GM23338 (cell line): ENCODE measurements around the gene LINC00305. TPM values are rescaled to one million over a fixed set of nuclear protein-coding genes. Genes with fewer than 3 reads are reported as not detected.

Experiments
- ATAC-seq: fragments of 200-7000 bp; cut with Tn5 transposase; 3 replicates; pipeline ENCODE4 v1.9.1; 2020
- DNase-seq: peaks from one replicate; pipeline ENCODE4 v3.0.0-alpha.2; 2015; ENCODE audit warnings: low spot score
- H2AFZ ChIP-seq: fragments of 200-600 bp; sonication (generic); 2 replicates; pipeline ENCODE4 v1.8.0; 2016; ENCODE audit warnings: antibody characterized with exemption, mild to moderate bottlenecking, moderate library complexity
- H3F3A ChIP-seq: fragments of 200-600 bp; sonication (generic); replicated peaks from 2 replicates; pipeline ENCODE4 v1.8.0; 2017; ENCODE audit warnings: antibody characterized with exemption, mixed run types, low read depth
- H3K27ac ChIP-seq: fragments of 200-600 bp; sonication (generic); 2 replicates; pipeline ENCODE4 v1.6.1; 2016; ENCODE audit warnings: low read depth
- H3K27me3 ChIP-seq: fragments of 200-600 bp; sonication (generic); 2 replicates; pipeline ENCODE4 v1.8.0; 2016; ENCODE audit warnings: mild to moderate bottlenecking, mixed run types, moderate library complexity; ENCODE audit not compliant: insufficient read depth
- H3K36me3 ChIP-seq: fragments of 200-600 bp; sonication (generic); 2 replicates; pipeline ENCODE4 v1.8.0; 2016; ENCODE audit warnings: mild to moderate bottlenecking; ENCODE audit not compliant: insufficient read depth
- H3K4me1 ChIP-seq: fragments of 200-600 bp; sonication (generic); 2 replicates; pipeline ENCODE4 v1.8.0; 2016; ENCODE audit warnings: mild to moderate bottlenecking, moderate library complexity; ENCODE audit not compliant: insufficient read depth
- H3K4me2 ChIP-seq: fragments of 200-600 bp; sonication (generic); 2 replicates; pipeline ENCODE4 v1.7.1; 2017; ENCODE audit warnings: mixed run types
- H3K4me3 ChIP-seq: fragments of 200-600 bp; sonication (generic); 2 replicates; pipeline ENCODE4 v1.6.1; 2016; ENCODE audit warnings: mixed run types
- H3K79me2 ChIP-seq: fragments of 200-600 bp; sonication (generic); replicated peaks from 2 replicates; pipeline ENCODE4 v1.8.0; 2017; ENCODE audit warnings: mild to moderate bottlenecking; ENCODE audit not compliant: insufficient read depth
- H3K9me2 ChIP-seq: fragments of 200-600 bp; sonication (generic); 2 replicates; pipeline ENCODE4 v1.8.0; 2017; ENCODE audit not compliant: insufficient read depth
- H4K20me1 ChIP-seq: fragments of 200-600 bp; sonication (generic); replicated peaks from 2 replicates; pipeline ENCODE4 v1.8.0; 2017; ENCODE audit warnings: mild to moderate bottlenecking; ENCODE audit not compliant: insufficient read depth
- H3K27ac Mint-ChIP-seq: 2 replicates; pipeline ENCODE4 v1.8.0; 2020; ENCODE audit warnings: inconsistent platforms, mild to moderate bottlenecking, moderate library complexity, mixed read lengths
- H3K27me3 Mint-ChIP-seq: 3 replicates; pipeline ENCODE4 v1.8.0; 2022; ENCODE audit warnings: low read depth, mild to moderate bottlenecking, moderate library complexity, mixed read lengths, inconsistent platforms; ENCODE audit not compliant: insufficient read depth, poor library complexity
- H3K36me3 Mint-ChIP-seq: 3 replicates; pipeline ENCODE4 v1.8.0; 2021; ENCODE audit warnings: low read depth, mild to moderate bottlenecking, inconsistent platforms, moderate library complexity, mixed read lengths
- H3K4me1 Mint-ChIP-seq: 3 replicates; pipeline ENCODE4 v1.8.0; 2020; ENCODE audit warnings: mild to moderate bottlenecking, inconsistent platforms, mixed read lengths
- H3K4me3 Mint-ChIP-seq: 3 replicates; pipeline ENCODE4 v1.8.0; 2021; ENCODE audit warnings: moderate library complexity, mild to moderate bottlenecking, inconsistent platforms, mixed read lengths
- H3K9me3 Mint-ChIP-seq: 3 replicates; pipeline ENCODE4 v1.8.0; 2020; ENCODE audit warnings: moderate library complexity, mild to moderate bottlenecking, inconsistent platforms, mixed read lengths
- CREB1 ChIP-seq: fragments of 250-450 bp; sonication (Bioruptor Pico); IDR thresholded peaks from 2 replicates; pipeline ENCODE4 v1.5.0; 2020; ENCODE audit warnings: low read depth, mild to moderate bottlenecking, moderate library complexity
- EZH2 ChIP-seq: fragments of 200-600 bp; sonication (generic); IDR thresholded peaks from one replicate; pipeline ENCODE4 v1.8.0; 2017; ENCODE audit warnings: antibody characterized with exemption, mild to moderate bottlenecking, low read depth; ENCODE audit not compliant: unreplicated experiment
- EZH2phosphoT487 ChIP-seq: fragments of 200-600 bp; sonication (generic); IDR thresholded peaks from one replicate; pipeline ENCODE4 v1.8.1; 2018; ENCODE audit warnings: antibody characterized with exemption; ENCODE audit not compliant: unreplicated experiment
- JUNB ChIP-seq: IDR thresholded peaks from one replicate; pipeline ENCODE4 v1.6.1; 2016; ENCODE audit warnings: antibody characterized with exemption; ENCODE audit not compliant: unreplicated experiment
- NANOG ChIP-seq: IDR thresholded peaks from 2 replicates; pipeline ENCODE4 v1.6.1; 2016; ENCODE audit warnings: antibody characterized with exemption, borderline replicate concordance
- POLR2AphosphoS5 ChIP-seq: IDR thresholded peaks from 2 replicates; pipeline ENCODE4 v1.6.1; 2016; ENCODE audit warnings: antibody characterized with exemption, low read depth
- STAT1 ChIP-seq: IDR thresholded peaks from one replicate; pipeline ENCODE4 v1.6.1; 2016; ENCODE audit warnings: antibody characterized with exemption; ENCODE audit not compliant: unreplicated experiment
- ZNF114 ChIP-seq: fragments of 250-450 bp; sonication (Bioruptor Pico); IDR thresholded peaks from 2 replicates; pipeline ENCODE4 v1.5.0; 2020; ENCODE audit warnings: mild to moderate bottlenecking, moderate library complexity
- ZNF331 ChIP-seq: fragments of 250-450 bp; sonication (Bioruptor Pico); IDR thresholded peaks from 2 replicates; pipeline ENCODE4 v1.5.0; 2020; ENCODE audit warnings: low read depth, mild to moderate bottlenecking, moderate library complexity
- polyA plus RNA-seq: library from polyadenylated mRNA; unstranded; fragments of >200 nt; fragmentation: Nextera tagmentation; extraction: Ambion mirVana; gene quantifications from 2 replicates; pipeline ENCODE4 v1.2.1, GENCODE V29; 2016
- total RNA-seq: library from RNA; depleted of rRNA; stranded (reverse); fragments of >200 nt; shearing (Covaris generic); gene quantifications from 2 replicates; pipeline ENCODE4 v1.2.3, GENCODE V29; 2014
- TF ChIP-seq, protein P1 (sequence below): IDR thresholded peaks from one replicate; pipeline ENCODE4 v1.6.1; 2018; ENCODE audit warnings: antibody characterized with exemption; ENCODE audit not compliant: unreplicated experiment

The LINC00305 gene
- total and polyA plus RNA-seq, 2 experiments from 2014 or later: not detected

DNA sequence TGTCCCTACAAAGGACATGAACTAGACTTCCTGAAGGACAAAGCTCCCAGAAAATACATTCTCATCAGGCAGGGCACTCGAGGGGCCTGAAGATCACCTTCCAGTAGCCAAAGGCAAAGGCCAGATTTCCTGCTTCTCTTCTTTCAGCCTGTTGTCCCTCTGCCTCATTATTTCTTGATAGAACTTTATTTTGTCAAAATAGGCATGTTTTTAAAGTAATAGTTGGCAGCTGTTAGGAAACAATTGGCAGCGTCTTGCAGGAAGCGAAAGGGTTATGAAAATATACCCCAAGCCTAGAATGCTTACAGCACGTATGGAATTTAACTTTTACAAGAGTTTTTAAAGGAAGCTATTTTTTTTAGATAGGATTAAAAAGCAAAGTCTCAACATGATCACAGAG, 74.9 kb downstream of the LINC00305 start:
- peak overlapping the region; percentile 56; the same call in 1 of the 2 replicates for H2AFZ ChIP-seq
- H3K4me1 ChIP-seq: no peaks in the 10 kb centered on the region
- no peaks in the 10 kb centered on the region for H4K20me1 ChIP-seq
- no peaks in the 10 kb centered on the region for H3K79me2 ChIP-seq
- no peaks in the 10 kb centered on the region for H3K27me3 ChIP-seq
- H3K4me1 Mint-ChIP-seq: no peaks in the 10 kb centered on the region
- no peak for TF ChIP-seq STAT1
- no peak for TF ChIP-seq ZNF114 (CRISPR knock-in tag)
- no peak overlapping the region for H3K4me2 ChIP-seq
- H3K27me3 Mint-ChIP-seq: no peaks in the 10 kb centered on the region
- H3F3A ChIP-seq: no peaks in the 10 kb centered on the region
- H3K4me3 ChIP-seq: no peak overlapping the region
- H3K27ac ChIP-seq: no peak overlapping the region
- H3K27ac Mint-ChIP-seq: no peak overlapping the region
- DNase-seq (no peak), ATAC-seq (no peak)
- peaks cover under 1% of the 10 kb centered on the region; the same call in 2 of the 3 replicates for H3K9me3 Mint-ChIP-seq
- H3K36me3 Mint-ChIP-seq: no peaks in the 10 kb centered on the region
- H3K36me3 ChIP-seq: no peaks in the 10 kb centered on the region
- H3K9me2 ChIP-seq: no peaks in the 10 kb centered on the region
- H3K4me3 Mint-ChIP-seq: no peak overlapping the region

DNA sequence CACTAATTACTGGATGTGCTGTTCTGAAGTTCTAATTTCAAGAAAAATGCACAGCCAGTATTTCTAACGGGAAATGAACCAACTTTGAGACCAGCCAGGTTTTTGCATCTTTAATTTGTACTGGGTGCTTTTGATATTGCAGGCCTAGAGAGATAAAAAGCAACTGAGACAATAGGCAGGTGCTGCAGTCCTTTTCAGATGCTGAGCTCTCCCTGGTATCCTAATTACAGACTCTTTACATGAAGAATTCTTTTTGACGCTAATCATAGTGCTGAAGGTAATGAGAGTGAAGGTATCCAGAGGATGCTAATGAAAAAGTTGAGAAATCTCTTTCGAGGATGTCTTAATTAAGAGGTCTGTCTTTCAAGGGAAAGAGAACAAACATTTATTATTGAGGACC, 93.9 kb downstream of the LINC00305 start:
- H3K9me3 Mint-ChIP-seq: no peaks in the 10 kb centered on the region
- Histone ChIP-seq H3K9me2 (no peaks in the 10 kb centered on the region), H3K36me3 (no peaks in the 10 kb centered on the region), H3K4me1 (no peaks in the 10 kb centered on the region), H3K4me2 (no peak overlapping the region), H3K79me2 (no peaks in the 10 kb centered on the region), H3F3A (no peaks in the 10 kb centered on the region), H3K27ac (no peak overlapping the region), H3K27me3 (peaks cover 52% of the 10 kb centered on the region), H2AFZ (no peak overlapping the region), H3K4me3 (no peak overlapping the region), H4K20me1 (peaks cover 6% of the 10 kb centered on the region)
- peak; percentile 30 for DNase-seq
- TF ChIP-seq NANOG (peak; percentile 56; the same call in 1 of the 2 replicates), CREB1 (CRISPR knock-in tag) (no peak)
- H3K27me3 Mint-ChIP-seq: peaks cover 44% of the 10 kb centered on the region
- H3K36me3 Mint-ChIP-seq: no peaks in the 10 kb centered on the region
- H3K4me1 Mint-ChIP-seq: peaks cover 8% of the 10 kb centered on the region; the same call in 2 of the 3 replicates
- no peak overlapping the region for H3K4me3 Mint-ChIP-seq
- peak; percentile 77 for ATAC-seq
- no peak overlapping the region for H3K27ac Mint-ChIP-seq

DNA sequence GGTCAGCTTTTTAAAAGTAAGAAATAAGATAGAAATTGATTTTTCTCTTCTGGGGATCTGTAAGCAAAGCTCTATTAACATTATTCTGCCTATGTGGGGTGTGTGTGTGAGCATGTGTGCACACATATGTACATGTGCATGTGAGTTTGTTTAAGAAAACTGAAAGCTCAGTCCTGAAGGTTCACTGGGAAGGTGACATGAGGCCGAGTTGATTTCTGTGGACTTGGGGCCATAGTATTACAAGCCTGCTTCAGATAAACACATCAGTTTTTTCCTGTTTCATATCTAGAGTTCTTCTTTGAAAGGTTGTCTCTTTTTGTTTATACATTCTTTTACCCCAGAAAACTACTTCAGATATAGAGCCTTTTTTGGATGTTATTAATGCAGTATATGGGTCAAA, 95.6 kb downstream of the LINC00305 start:
- H3K4me3 ChIP-seq: no peak overlapping the region
- no peaks in the 10 kb centered on the region for H3K9me3 Mint-ChIP-seq
- no peak overlapping the region for H2AFZ ChIP-seq
- peaks cover 44% of the 10 kb centered on the region for H3K27me3 Mint-ChIP-seq
- no peak overlapping the region for H3K4me2 ChIP-seq
- peaks cover 52% of the 10 kb centered on the region for H3K27me3 ChIP-seq
- no peak overlapping the region for H3K4me3 Mint-ChIP-seq
- no peak overlapping the region for H3K27ac Mint-ChIP-seq
- H3K9me2 ChIP-seq: no peaks in the 10 kb centered on the region
- H3K4me1 Mint-ChIP-seq: peaks cover 8% of the 10 kb centered on the region; the same call in 2 of the 3 replicates
- H3K27ac ChIP-seq: no peak overlapping the region
- DNase-seq (no peak), ATAC-seq (no peak)
- no peaks in the 10 kb centered on the region for H3F3A ChIP-seq
- no peaks in the 10 kb centered on the region for H3K79me2 ChIP-seq
- H3K36me3 ChIP-seq: no peaks in the 10 kb centered on the region
- peaks cover 6% of the 10 kb centered on the region for H4K20me1 ChIP-seq
- no peaks in the 10 kb centered on the region for H3K4me1 ChIP-seq
- H3K36me3 Mint-ChIP-seq: no peaks in the 10 kb centered on the region
- TF ChIP-seq JUNB: no peak
- no peak for TF ChIP-seq EZH2
- TF ChIP-seq, protein P1, sequence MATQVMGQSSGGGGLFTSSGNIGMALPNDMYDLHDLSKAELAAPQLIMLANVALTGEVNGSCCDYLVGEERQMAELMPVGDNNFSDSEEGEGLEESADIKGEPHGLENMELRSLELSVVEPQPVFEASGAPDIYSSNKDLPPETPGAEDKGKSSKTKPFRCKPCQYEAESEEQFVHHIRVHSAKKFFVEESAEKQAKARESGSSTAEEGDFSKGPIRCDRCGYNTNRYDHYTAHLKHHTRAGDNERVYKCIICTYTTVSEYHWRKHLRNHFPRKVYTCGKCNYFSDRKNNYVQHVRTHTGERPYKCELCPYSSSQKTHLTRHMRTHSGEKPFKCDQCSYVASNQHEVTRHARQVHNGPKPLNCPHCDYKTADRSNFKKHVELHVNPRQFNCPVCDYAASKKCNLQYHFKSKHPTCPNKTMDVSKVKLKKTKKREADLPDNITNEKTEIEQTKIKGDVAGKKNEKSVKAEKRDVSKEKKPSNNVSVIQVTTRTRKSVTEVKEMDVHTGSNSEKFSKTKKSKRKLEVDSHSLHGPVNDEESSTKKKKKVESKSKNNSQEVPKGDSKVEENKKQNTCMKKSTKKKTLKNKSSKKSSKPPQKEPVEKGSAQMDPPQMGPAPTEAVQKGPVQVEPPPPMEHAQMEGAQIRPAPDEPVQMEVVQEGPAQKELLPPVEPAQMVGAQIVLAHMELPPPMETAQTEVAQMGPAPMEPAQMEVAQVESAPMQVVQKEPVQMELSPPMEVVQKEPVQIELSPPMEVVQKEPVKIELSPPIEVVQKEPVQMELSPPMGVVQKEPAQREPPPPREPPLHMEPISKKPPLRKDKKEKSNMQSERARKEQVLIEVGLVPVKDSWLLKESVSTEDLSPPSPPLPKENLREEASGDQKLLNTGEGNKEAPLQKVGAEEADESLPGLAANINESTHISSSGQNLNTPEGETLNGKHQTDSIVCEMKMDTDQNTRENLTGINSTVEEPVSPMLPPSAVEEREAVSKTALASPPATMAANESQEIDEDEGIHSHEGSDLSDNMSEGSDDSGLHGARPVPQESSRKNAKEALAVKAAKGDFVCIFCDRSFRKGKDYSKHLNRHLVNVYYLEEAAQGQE: no peak
- no peak for TF ChIP-seq ZNF331 (CRISPR knock-in tag)
- TF ChIP-seq POLR2AphosphoS5: no peak
- no peak for TF ChIP-seq EZH2phosphoT487
